Renal cortical epithelial cell (primary cell): ENCODE measurements around the gene DPY19L3. TPM values are rescaled to one million over a fixed set of nuclear protein-coding genes. Genes with fewer than 3 reads are reported as not detected.
"Not testable (repeated sequence)": the region's sequence is repeated elsewhere in the genome, so short reads cannot be mapped to it uniquely, and the experiment has no call there.

Experiments used
- DNase-seq: peaks from one replicate; pipeline ENCODE4 v3.0.0-alpha.2; 2011; ENCODE audit warnings: low read depth
- total RNA-seq: library from RNA; depleted of rRNA; stranded (reverse); fragments of >200 nt; gene quantifications from 2 replicates; pipeline ENCODE4 v1.2.3, GENCODE V29; 2014

DPY19L3 gene
- 12.3 and 19.3 TPM in 2 replicates for total RNA-seq

GRCh38 chr19:32405431-32406160 is at the start of gene DPY19L3:
Gene DPY19L3, plus strand, starts transcription at chr19:32405770. Its CDS starts 2,484 bp downstream, at chr19:32408254.
- DNase-seq, result peak; percentile 73

GRCh38 chr19:32357720-32358119 is 47.9 kb upstream of the DPY19L3 start:
- DNase-seq, result no peak

- DNase-seq, result peak; percentile 70
These were observed 47.2 kb upstream of the DPY19L3 start for GRCh38 chr19:32358321-32358720.

- DNase-seq, result no peak
These were observed 46.0 kb upstream of the DPY19L3 start for GRCh38 chr19:32359581-32359980.

GRCh38 chr19:32361574-32362317 is 43.8 kb upstream of the DPY19L3 start:
- DNase-seq, result no peak

- no peak for DNase-seq
These were observed 43.3 kb upstream of the DPY19L3 start for GRCh38 chr19:32362318-32362691.

- DNase-seq, result peak; percentile 92
These were observed 42.4 kb upstream of the DPY19L3 start for GRCh38 chr19:32363175-32363574.

- DNase-seq, result no peak
These were observed 41.9 kb upstream of the DPY19L3 start for GRCh38 chr19:32363632-32364031.

GRCh38 chr19:32364040-32364439 is 41.5 kb upstream of the DPY19L3 start:
- DNase-seq, result no peak

- no peak for DNase-seq
These were observed 38.5 kb upstream of the DPY19L3 start for GRCh38 chr19:32367063-32367462.

GRCh38 chr19:32367948-32368536 is 37.5 kb upstream of the DPY19L3 start:
- no peak for DNase-seq

GRCh38 chr19:32368787-32369186 is 36.8 kb upstream of the DPY19L3 start:
- no peak for DNase-seq

GRCh38 chr19:32372726-32373517 is 32.6 kb upstream of the DPY19L3 start:
- DNase-seq, result no peak

GRCh38 chr19:32373585-32374295 is 31.8 kb upstream of the DPY19L3 start:
- peak; percentile 100 for DNase-seq

GRCh38 chr19:32374362-32374761 is 31.2 kb upstream of the DPY19L3 start:
- DNase-seq, result not testable (repeated sequence)

- peak; percentile 15 for DNase-seq
These were observed 28.5 kb upstream of the DPY19L3 start for GRCh38 chr19:32377088-32377487.

- no peak for DNase-seq
These were observed 25.3 kb upstream of the DPY19L3 start for GRCh38 chr19:32380269-32380668.

- peak; percentile 15 for DNase-seq
These were observed 17.7 kb upstream of the DPY19L3 start for GRCh38 chr19:32387701-32388392.

GRCh38 chr19:32388393-32388855 is 17.1 kb upstream of the DPY19L3 start:
- peak; percentile 9 for DNase-seq

GRCh38 chr19:32392901-32393300 is 12.7 kb upstream of the DPY19L3 start:
- DNase-seq, result no peak
